GM12892 (cell line): ENCODE results near the gene SENP5.

ENCODE experiments used
- DNase-seq: peaks from one replicate; pipeline ENCODE4 v3.0.0; 2011; ENCODE audit not compliant: insufficient read length
- FAIRE-seq: peaks from 2 replicates; lab custom pipeline; 2011; peaks lifted over from hg19 to GRCh38; lab: Jason Lieb, UNC
- POLR2A ChIP-seq: IDR thresholded peaks from 2 replicates; pipeline ENCODE4 v1.6.1; 2011; ENCODE audit warnings: low read depth, low read length, control low read depth
- POLR2AphosphoS5 ChIP-seq: IDR thresholded peaks from 2 replicates; pipeline ENCODE4 v1.6.1; 2011; ENCODE audit warnings: low read depth, low read length, control low read depth
- TAF1 ChIP-seq: IDR thresholded peaks from 2 replicates; pipeline ENCODE4 v1.6.1; 2011; ENCODE audit warnings: low read depth, mild to moderate bottlenecking, control low read depth, low read length, borderline replicate concordance

The SENP5 gene

GRCh38 chr3:196979545-196979944 is 111.8 kb downstream of the SENP5 start:
- FAIRE-seq (no peak), DNase-seq (no peak)
- TF ChIP-seq POLR2A (no peak), TAF1 (no peak), POLR2AphosphoS5 (no peak)

GRCh38 chr3:196981657-196982056 is 113.9 kb downstream of the SENP5 start:
- no peak for TF ChIP-seq TAF1
- no peak for TF ChIP-seq POLR2AphosphoS5
- TF ChIP-seq POLR2A = no peak
- FAIRE-seq = no peak
- no peak for DNase-seq

- TF ChIP-seq POLR2AphosphoS5 (no peak), TAF1 (no peak), POLR2A (no peak)
- DNase-seq (no peak), FAIRE-seq (no peak)
Observed at GRCh38 chr3:196983186-196983585, 115.5 kb downstream of the SENP5 start.
